GM12891 (cell line): ENCODE measurements around the gene SLC6A5.

Source experiments
- PAX5 ChIP-seq: IDR thresholded peaks from 2 replicates; pipeline ENCODE4 v1.6.1; 2011; ENCODE audit warnings: low read length, moderate library complexity, mild to moderate bottlenecking; ENCODE audit not compliant: insufficient read depth, severe bottlenecking
- POLR2A ChIP-seq: IDR thresholded peaks from 2 replicates; pipeline ENCODE4 v1.6.1; 2011; ENCODE audit warnings: low read depth, low read length, control low read depth
- POU2F2 ChIP-seq: IDR thresholded peaks from 2 replicates; pipeline ENCODE4 v1.6.1; 2011; ENCODE audit warnings: low read depth, mild to moderate bottlenecking, control low read depth, low read length, moderate library complexity
- SPI1 ChIP-seq: IDR thresholded peaks from 2 replicates; pipeline ENCODE4 v1.6.1; 2011; ENCODE audit warnings: low read depth, low read length, control low read depth

GRCh38 chr11:20616920-20617319 is 17.5 kb downstream of the SLC6A5 start:
- TF ChIP-seq SPI1 (no peak), POLR2A (no peak), PAX5 (no peak), POU2F2 (no peak)
